DOHH2 (cell line): ENCODE results near the gene ARHGEF9.

Experiments
- CTCF ChIP-seq: fragments of 200-600 bp; sonication (generic); IDR thresholded peaks from one replicate; pipeline ENCODE4 v1.5.1; 2014; ENCODE audit warnings: antibody characterized with exemption, mild to moderate bottlenecking, low read depth, low read length; ENCODE audit not compliant: poor library complexity, severe bottlenecking
- EZH2phosphoT487 ChIP-seq: fragments of 200-600 bp; sonication (generic); IDR thresholded peaks from 2 replicates; pipeline ENCODE4 v1.6.1; 2017; ENCODE audit warnings: borderline replicate concordance, mild to moderate bottlenecking, antibody characterized with exemption, low read length, moderate library complexity, mixed read lengths

GRCh38 chrX:63702556-63702955 is 82.5 kb downstream of the ARHGEF9 start:
- TF ChIP-seq CTCF (no peak), EZH2phosphoT487 (no peak)
